Measurements from ENCODE around the gene UBAP1.

- TF ChIP-seq CTCF (IDR thresholded peaks at IDR 0.05) (no peak), POLR2AphosphoS5 (IDR thresholded peaks at IDR 0.05) (no peak), POLR2A (IDR thresholded peaks at IDR 0.05) (no peak)
Measured at GRCh38 chr9:34145165-34145564, 33.7 kb upstream of the UBAP1 start.
